Immature natural killer cell (primary cell): Measurements from ENCODE around the gene SPECC1. TPM values are rescaled to one million over a fixed set of nuclear protein-coding genes. Genes with fewer than 3 reads are reported as not detected.

Source experiments
- DNase-seq, 3 donors: peaks; one replicate each; pipeline ENCODE4 v3.0.0; 2022; ENCODE audit warnings: mixed read lengths in 1 of 3
- H3K27ac Mint-ChIP-seq, 6 donors: one replicate each; pipeline ENCODE4 v1.8.0; 2020; ENCODE audit warnings: mixed read lengths in 6 of 6, mild to moderate bottlenecking in 5 of 6, inconsistent platforms in 4 of 6, moderate library complexity in 3 of 6
- H3K27me3 Mint-ChIP-seq, 3 donors: one replicate each; pipeline ENCODE4 v1.8.0; 2020 to 2021; ENCODE audit warnings: low read depth in 3 of 3, mild to moderate bottlenecking in 3 of 3, mixed read lengths in 3 of 3, moderate library complexity in 3 of 3, inconsistent platforms in 1 of 3
- H3K36me3 Mint-ChIP-seq, 3 donors: one replicate each; pipeline ENCODE4 v1.8.0; 2020; ENCODE audit warnings: mixed read lengths in 3 of 3, inconsistent platforms in 2 of 3, mild to moderate bottlenecking in 2 of 3
- H3K4me1 Mint-ChIP-seq, 2 donors: one replicate each; pipeline ENCODE4 v1.8.0; 2020; ENCODE audit warnings: inconsistent platforms in 2 of 2, mild to moderate bottlenecking in 2 of 2, mixed read lengths in 2 of 2, moderate library complexity in 1 of 2
- H3K4me3 Mint-ChIP-seq, 5 donors: one replicate each; pipeline ENCODE4 v1.8.0; 2020; ENCODE audit warnings: mild to moderate bottlenecking in 5 of 5, mixed read lengths in 5 of 5, inconsistent platforms in 3 of 5, moderate library complexity in 3 of 5
- H3K9me3 Mint-ChIP-seq, 6 donors: one replicate each; pipeline ENCODE4 v1.8.0; 2020; ENCODE audit warnings: mild to moderate bottlenecking in 6 of 6, mixed read lengths in 6 of 6, inconsistent platforms in 4 of 6, moderate library complexity in 3 of 6
- polyA plus RNA-seq, 3 donors: library from polyadenylated mRNA; unstranded; fragments of 300-500 nt; fragmentation: Illumina TruSeq; gene quantifications; one replicate each; pipeline ENCODE4 v1.2.3, GENCODE V29; 2021

SPECC1 gene
- polyA plus RNA-seq, 3 donors from 2014 or later, result 6.0 to 43.3 (median 25.5) TPM

- H3K9me3 Mint-ChIP-seq, result no peaks in the 10 kb centered on the region
- H3K36me3 Mint-ChIP-seq, result peaks cover 0 to 2% (median 0%) of the 10 kb centered on the region in 3 donors
- H3K27me3 Mint-ChIP-seq, result peaks cover 0 to 6% (median 2%) of the 10 kb centered on the region in 3 donors
- no peak overlapping the region for H3K4me3 Mint-ChIP-seq
- H3K27ac Mint-ChIP-seq, result no peak overlapping the region
- H3K4me1 Mint-ChIP-seq, result no peaks in the 10 kb centered on the region
- DNase-seq, result no peak
These were observed 114.0 kb downstream of the SPECC1 start for GRCh38 chr17:20123209-20123608.

DNA sequence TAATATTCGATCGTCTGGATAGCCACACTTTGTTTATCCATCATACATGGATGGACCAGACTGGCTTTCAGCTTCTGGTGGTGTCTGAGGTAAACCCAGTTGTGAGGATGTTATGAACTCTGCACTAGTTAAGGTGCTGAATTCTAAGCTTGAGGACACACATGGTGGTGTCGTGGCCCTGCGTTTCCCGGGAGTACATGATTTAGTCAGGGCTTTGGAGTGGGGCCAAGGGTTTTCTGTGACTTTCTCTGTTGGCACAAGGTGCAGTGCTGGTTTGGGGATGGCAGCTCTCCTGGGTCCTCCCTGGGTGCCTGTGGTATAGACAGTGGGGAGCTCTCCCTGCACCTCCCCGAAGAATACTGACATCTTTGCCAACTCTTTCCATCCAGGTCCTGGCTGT is 116.6 kb downstream of the SPECC1 start:
- DNase-seq, result no peak
- Mint-ChIP-seq H3K36me3 (peaks cover 0 to 7% (median 0%) of the 10 kb centered on the region in 3 donors), H3K4me3 (no peak overlapping the region), H3K27me3 (peaks cover 0 to 7% (median 2%) of the 10 kb centered on the region in 3 donors), H3K27ac (no peak overlapping the region), H3K9me3 (no peaks in the 10 kb centered on the region), H3K4me1 (no peaks in the 10 kb centered on the region)

DNA sequence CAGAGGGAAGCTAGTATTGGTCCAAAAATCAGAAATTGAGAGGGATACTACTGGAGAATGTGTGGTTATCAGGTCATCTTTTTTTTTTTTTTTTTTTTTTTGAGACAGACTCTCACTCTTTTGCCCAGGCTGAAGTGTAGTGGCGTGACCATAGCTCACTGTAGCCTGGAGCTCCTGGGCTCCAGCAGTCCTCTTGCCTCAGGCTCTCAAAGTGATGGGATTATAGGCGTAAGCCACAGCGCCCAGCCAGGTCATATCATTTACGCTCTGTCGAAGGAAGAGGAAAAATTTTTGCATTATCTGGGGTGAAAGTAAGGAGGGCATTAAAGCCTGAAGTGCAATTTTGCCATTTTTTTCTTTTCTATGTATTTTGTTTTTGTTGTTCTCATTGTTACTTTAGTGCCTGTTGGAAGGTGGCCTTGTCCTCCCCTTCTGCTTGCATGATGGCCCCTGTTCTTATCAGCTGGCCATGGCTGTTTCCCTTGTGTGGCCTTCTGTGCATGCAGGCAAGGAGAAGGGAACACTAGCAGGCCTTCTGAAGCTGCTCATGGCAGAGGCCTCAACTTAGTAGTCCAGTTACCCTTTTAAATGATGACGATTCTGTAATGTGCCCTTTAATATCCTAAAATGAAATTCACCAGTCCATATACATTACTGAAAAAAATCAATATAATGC is 118.3 kb downstream of the SPECC1 start:
- no peak for DNase-seq
- Mint-ChIP-seq H3K9me3 (peaks cover 0 to 4% (median 0%) of the 10 kb centered on the region in 6 donors), H3K36me3 (peaks cover 0 to 18% (median 0%) of the 10 kb centered on the region in 3 donors), H3K27ac (no peak overlapping the region), H3K4me1 (no peaks in the 10 kb centered on the region), H3K4me3 (no peak overlapping the region), H3K27me3 (peaks cover 0 to 7% (median 0%) of the 10 kb centered on the region in 3 donors)

DNA sequence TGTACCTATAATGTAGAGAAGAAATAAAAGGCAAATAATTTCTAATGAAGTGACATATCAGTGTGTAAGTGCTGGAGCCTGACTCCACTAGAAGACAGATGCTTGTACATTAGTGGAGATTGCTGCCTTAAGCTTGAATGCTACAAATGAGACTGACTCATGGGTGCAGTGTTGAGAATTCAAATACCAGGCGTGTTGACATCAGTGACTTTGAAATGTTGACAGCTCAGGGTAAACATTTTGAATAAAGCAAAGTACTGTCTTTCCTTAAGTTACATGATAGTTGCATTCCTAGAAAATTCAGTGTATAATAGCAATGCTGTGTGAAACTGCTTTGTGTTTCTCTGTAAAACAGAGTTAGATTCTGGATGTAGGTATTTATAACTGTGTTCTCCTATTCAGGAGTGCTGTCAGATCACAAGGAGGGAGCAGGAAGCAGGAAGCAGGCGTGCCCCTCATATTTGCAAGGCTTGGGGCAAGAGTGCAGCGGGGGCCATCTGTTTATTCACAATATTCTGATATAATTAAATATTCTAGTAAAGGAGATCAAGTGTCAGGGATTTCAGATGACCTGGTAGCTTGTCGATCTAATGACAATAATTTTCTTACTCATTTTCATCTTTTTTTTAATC is 119.0 kb downstream of the SPECC1 start:
- Mint-ChIP-seq H3K27ac (peak overlapping the region in 3 of 6 donors; percentile 33 to 60 (median 52)), H3K27me3 (peaks cover 0 to 7% (median 0%) of the 10 kb centered on the region in 3 donors), H3K4me1 (no peaks in the 10 kb centered on the region), H3K9me3 (peaks cover 0 to 4% (median 0%) of the 10 kb centered on the region in 6 donors), H3K4me3 (no peak overlapping the region), H3K36me3 (peaks cover 0 to 18% (median 0%) of the 10 kb centered on the region in 3 donors)
- no peak for DNase-seq

DNA sequence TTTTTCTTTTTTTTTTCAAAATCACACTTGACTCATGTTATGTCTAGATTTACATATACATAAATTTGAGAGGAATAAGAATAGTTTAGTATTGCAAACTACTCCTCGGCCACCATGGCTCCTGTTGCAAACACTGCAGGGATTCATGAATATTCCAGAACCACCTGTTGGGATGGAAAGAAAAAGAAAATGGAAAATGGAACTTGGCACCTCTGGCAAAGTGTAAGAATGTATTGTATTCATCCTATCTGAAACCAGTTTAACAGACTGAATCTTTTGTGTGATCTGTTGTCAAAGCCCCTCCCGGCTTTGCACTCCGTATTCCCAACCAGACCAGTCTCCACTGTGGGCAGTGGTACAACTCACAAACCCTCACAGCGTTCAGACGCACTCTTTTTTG is 124.4 kb downstream of the SPECC1 start:
- no peaks in the 10 kb centered on the region for H3K4me1 Mint-ChIP-seq
- H3K36me3 Mint-ChIP-seq, result peaks cover 0 to 21% (median 2%) of the 10 kb centered on the region in 3 donors
- peaks cover 0 to 6% (median 0%) of the 10 kb centered on the region in 3 donors for H3K27me3 Mint-ChIP-seq
- H3K4me3 Mint-ChIP-seq, result no peak overlapping the region
- peaks cover 0 to 4% (median 0%) of the 10 kb centered on the region in 6 donors for H3K9me3 Mint-ChIP-seq
- no peak for DNase-seq
- no peak overlapping the region for H3K27ac Mint-ChIP-seq

- H3K4me1 Mint-ChIP-seq, result no peaks in the 10 kb centered on the region
- H3K27me3 Mint-ChIP-seq, result peaks cover 0 to 4% (median 1%) of the 10 kb centered on the region in 3 donors
- no peak overlapping the region for H3K27ac Mint-ChIP-seq
- no peak for DNase-seq
- no peaks in the 10 kb centered on the region for H3K9me3 Mint-ChIP-seq
- no peak overlapping the region for H3K4me3 Mint-ChIP-seq
- H3K36me3 Mint-ChIP-seq, result peaks cover 0 to 11% (median 11%) of the 10 kb centered on the region in 3 donors
These were observed 132.2 kb downstream of the SPECC1 start for GRCh38 chr17:20141198-20141972.

- Mint-ChIP-seq H3K9me3 (no peaks in the 10 kb centered on the region), H3K4me1 (no peaks in the 10 kb centered on the region), H3K27ac (no peak overlapping the region), H3K4me3 (no peak overlapping the region), H3K27me3 (peaks cover 0 to 4% (median 1%) of the 10 kb centered on the region in 3 donors), H3K36me3 (peaks cover 0 to 11% (median 8%) of the 10 kb centered on the region in 3 donors)
- DNase-seq, result no peak
These were observed 133.1 kb downstream of the SPECC1 start for GRCh38 chr17:20142268-20142667.

GRCh38 chr17:20143740-20144139 is 134.6 kb downstream of the SPECC1 start:
- Mint-ChIP-seq H3K4me3 (no peak overlapping the region), H3K27me3 (peaks cover 0 to 4% (median 1%) of the 10 kb centered on the region in 3 donors), H3K27ac (no peak overlapping the region), H3K4me1 (no peaks in the 10 kb centered on the region), H3K9me3 (no peaks in the 10 kb centered on the region), H3K36me3 (peaks cover 0 to 8% (median 7%) of the 10 kb centered on the region in 3 donors)
- DNase-seq, result no peak

DNA sequence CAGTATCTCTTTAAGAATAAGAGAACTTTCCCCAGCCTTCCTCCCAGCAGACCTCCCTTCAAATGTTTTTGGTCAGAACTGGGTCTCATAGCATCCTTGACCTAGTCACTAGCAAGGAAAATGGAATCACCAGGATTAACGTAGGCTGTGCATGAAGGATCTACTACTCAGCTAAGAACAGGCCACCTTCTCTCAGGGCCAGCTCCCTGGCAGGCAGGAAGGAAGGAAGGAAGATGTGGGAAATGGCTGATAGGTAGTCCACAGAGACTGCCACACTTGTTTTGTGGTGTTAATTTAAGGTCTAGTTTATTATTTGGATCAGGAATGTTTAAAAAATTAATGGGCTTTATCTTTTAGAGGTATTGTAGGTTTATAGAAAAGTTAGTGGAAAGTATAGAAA is 136.4 kb downstream of the SPECC1 start:
- no peak overlapping the region for H3K4me3 Mint-ChIP-seq

GRCh38 chr17:20149251-20149650 is 140.1 kb downstream of the SPECC1 start:
- no peaks in the 10 kb centered on the region for H3K9me3 Mint-ChIP-seq
- no peak for DNase-seq
- H3K27me3 Mint-ChIP-seq, result no peaks in the 10 kb centered on the region
- H3K27ac Mint-ChIP-seq, result no peak overlapping the region
- H3K4me3 Mint-ChIP-seq, result no peak overlapping the region
- H3K36me3 Mint-ChIP-seq, result peaks cover 0 to 7% (median 4%) of the 10 kb centered on the region in 3 donors
- H3K4me1 Mint-ChIP-seq, result no peaks in the 10 kb centered on the region

More for the DNA sequence above, 136.4 kb downstream of the SPECC1 start:
- Mint-ChIP-seq H3K4me1 (no peaks in the 10 kb centered on the region), H3K36me3 (peaks cover 0 to 8% (median 7%) of the 10 kb centered on the region in 3 donors), H3K9me3 (no peaks in the 10 kb centered on the region), H3K27me3 (peaks cover 0 to 2% (median 1%) of the 10 kb centered on the region in 3 donors), H3K27ac (no peak overlapping the region)
- DNase-seq, result no peak

GRCh38 chr17:20151174-20151573 is 142.0 kb downstream of the SPECC1 start:
- no peak overlapping the region for H3K27ac Mint-ChIP-seq
- H3K36me3 Mint-ChIP-seq, result peaks cover 0 to 2% (median under 1%) of the 10 kb centered on the region in 3 donors
- DNase-seq, result no peak
- H3K27me3 Mint-ChIP-seq, result peaks cover 0 to 4% (median 4%) of the 10 kb centered on the region in 3 donors
- H3K4me3 Mint-ChIP-seq, result no peak overlapping the region
- H3K4me1 Mint-ChIP-seq, result no peaks in the 10 kb centered on the region
- H3K9me3 Mint-ChIP-seq, result no peaks in the 10 kb centered on the region

DNA sequence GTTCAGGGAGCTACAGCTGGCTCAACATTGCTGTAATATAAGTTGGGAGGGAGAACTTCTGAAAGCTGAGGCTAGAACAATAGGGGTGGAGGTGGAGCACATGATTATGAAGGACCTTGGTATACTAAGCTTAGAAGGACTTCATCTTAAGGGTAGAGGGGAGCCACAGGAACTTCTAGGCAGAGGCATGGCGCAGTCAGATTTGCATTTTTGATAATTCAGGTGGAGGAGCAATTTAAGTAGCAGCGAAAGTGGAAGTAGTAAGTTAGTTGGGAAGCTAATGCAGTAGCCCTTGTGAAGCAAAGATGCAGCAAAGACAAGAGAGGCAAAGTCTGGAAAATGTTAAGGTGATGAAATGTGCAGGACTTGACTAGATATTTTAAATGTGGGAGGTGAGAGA is 144.1 kb downstream of the SPECC1 start:
- Mint-ChIP-seq H3K4me1 (peaks cover 6 to 10% of the 10 kb centered on the region in 2 donors), H3K27ac (no peak overlapping the region), H3K4me3 (no peak overlapping the region), H3K36me3 (no peaks in the 10 kb centered on the region), H3K9me3 (no peaks in the 10 kb centered on the region), H3K27me3 (peaks cover 2 to 8% (median 5%) of the 10 kb centered on the region in 3 donors)
- DNase-seq, result no peak

DNA sequence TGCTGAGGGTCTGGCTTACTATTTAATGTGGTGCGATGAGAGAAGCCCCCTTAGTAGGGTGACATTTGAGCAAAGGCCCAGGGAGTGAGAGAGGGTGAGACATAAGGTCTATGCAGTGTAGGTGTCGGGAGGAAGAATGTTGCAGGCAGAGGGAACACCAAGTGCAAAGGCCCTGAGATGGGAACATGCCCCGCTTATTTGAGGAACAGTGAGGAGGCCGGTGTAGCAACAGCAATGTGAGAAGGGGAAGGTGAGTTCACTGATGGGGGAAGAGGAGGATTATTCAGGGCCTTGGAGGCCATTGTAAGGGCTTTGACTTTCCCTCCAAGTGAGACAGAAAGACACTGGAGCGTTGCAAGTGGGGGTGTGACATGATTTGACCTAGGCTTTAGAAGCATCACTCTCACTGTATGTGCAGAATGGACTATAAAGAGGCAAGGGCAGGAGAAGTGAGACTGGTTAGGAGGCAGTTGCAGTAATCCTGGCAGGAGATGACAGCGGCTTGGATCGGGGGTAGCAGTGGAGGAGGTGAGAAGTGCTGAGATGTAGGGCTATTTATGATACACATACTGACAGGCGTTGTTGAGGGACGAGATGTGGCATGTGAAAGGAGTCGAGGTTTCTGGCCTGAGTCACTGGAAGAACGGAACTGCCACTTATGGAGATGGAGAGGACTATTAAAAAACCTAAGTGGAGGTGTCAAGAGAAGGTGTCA is 145.3 kb downstream of the SPECC1 start:
- Mint-ChIP-seq H3K4me3 (no peak overlapping the region), H3K27ac (no peak overlapping the region), H3K36me3 (no peaks in the 10 kb centered on the region), H3K27me3 (peaks cover 2 to 13% (median 8%) of the 10 kb centered on the region in 3 donors), H3K4me1 (peaks cover 6 to 10% of the 10 kb centered on the region in 2 donors), H3K9me3 (no peaks in the 10 kb centered on the region)
- DNase-seq, result no peak
